ENCODE measurements around the gene ANKS6.
"Not testable (repeated sequence)": the region's sequence is repeated elsewhere in the genome, so short reads cannot be mapped to it uniquely, and the experiment has no call there.

Gene ANKS6

DNA sequence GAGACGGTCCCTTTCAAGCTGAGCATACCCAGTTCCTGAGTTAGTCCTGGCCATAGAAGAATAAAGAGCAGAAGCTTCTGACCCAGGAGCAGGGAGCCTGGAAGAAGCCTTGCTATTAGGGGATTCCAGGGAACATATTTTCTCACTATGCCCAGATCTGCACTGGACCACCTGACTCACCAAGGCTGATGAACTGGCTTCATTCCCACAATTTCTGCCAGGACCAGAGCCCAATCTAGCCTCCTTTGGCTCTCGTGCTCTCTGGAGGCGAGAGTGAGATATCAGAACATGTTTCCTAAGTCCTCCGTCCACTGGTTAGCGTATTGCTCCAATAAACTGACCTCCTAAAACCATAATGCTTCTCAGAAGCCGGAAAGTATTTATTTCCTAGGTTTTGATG, 97.5 kb downstream of the ANKS6 start:
- no peaks in the 10 kb centered on the region for H3K4me1 Mint-ChIP-seq
- H3K27me3 Mint-ChIP-seq: peaks cover 44% of the 10 kb centered on the region
- no peaks in the 10 kb centered on the region for H3K36me3 Mint-ChIP-seq
- ATAC-seq: no peak
- H3K9me3 Mint-ChIP-seq: peaks cover 6% of the 10 kb centered on the region
- H3K4me3 Mint-ChIP-seq: no peak overlapping the region
- no peak overlapping the region for H3K27ac Mint-ChIP-seq

DNA sequence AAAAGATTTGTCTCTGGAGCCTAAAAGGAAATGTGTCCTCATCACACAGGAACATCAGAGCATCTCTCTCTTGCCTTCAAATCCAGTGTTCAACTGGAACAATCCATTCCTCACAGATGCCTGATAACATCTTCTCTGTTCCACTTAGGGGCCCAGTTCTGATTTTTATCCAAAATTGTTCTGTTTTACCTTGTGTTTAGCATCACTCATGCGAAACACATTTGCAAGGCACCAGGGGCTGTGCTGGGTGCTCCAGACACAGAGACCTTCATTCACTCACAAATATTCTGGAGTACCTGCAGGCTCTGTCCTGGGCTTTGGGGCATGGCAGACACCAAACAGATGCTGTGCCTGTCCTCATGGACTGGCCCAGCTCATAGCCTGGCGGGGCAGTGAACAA, 101.4 kb downstream of the ANKS6 start:
- Mint-ChIP-seq H3K4me3 (no peak overlapping the region), H3K27me3 (peaks cover 18% of the 10 kb centered on the region), H3K4me1 (no peaks in the 10 kb centered on the region), H3K9me3 (no peaks in the 10 kb centered on the region), H3K36me3 (no peaks in the 10 kb centered on the region), H3K27ac (no peak overlapping the region)
- no peak for ATAC-seq

DNA sequence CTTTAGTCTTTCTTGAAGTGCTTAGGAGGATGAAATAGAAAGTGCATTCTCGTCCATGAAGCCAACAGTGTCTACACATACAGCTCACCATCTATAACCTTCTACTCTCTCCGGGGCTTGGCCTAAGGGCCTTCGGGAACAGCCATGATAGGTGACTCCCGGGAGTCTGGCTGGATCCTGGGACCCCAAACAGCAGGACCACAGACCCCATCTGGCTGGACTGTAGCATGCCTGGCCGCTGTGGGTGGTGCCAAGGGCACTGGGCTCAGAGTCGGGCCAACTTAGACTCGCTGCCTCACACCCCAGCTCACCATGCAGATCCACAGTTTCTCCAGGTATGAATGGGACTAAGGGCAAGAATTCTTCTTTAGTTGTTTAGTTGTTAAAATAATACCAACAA, 104.0 kb downstream of the ANKS6 start:
- no peak overlapping the region for H3K27ac Mint-ChIP-seq
- no peaks in the 10 kb centered on the region for H3K9me3 Mint-ChIP-seq
- H3K36me3 Mint-ChIP-seq: no peaks in the 10 kb centered on the region
- H3K4me3 Mint-ChIP-seq: no peak overlapping the region
- no peaks in the 10 kb centered on the region for H3K4me1 Mint-ChIP-seq
- peaks cover 17% of the 10 kb centered on the region for H3K27me3 Mint-ChIP-seq
- ATAC-seq: no peak

DNA sequence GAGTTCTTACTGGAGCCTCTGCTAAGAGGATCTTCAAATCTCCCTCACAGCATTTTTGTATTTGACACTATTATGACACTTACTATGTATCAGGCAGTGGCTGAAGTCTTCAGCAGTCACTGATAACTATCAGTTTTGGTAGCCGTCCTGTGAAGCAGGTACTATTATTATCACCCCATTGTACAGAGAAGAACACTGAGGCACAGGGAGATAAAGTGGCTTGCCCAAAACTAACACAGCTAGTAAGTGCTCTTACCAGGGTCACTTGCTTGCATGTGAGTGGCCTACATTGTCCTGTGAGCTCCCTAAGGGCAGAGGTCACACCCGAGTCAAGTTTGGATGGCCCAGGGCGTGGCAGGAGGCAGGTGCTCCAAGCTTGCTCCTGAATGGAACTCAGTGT, 104.5 kb downstream of the ANKS6 start:
- no peak overlapping the region for H3K4me3 Mint-ChIP-seq
- H3K4me1 Mint-ChIP-seq: no peaks in the 10 kb centered on the region
- H3K36me3 Mint-ChIP-seq: no peaks in the 10 kb centered on the region
- peaks cover 14% of the 10 kb centered on the region for H3K27me3 Mint-ChIP-seq
- no peaks in the 10 kb centered on the region for H3K9me3 Mint-ChIP-seq
- ATAC-seq: no peak
- no peak overlapping the region for H3K27ac Mint-ChIP-seq

DNA sequence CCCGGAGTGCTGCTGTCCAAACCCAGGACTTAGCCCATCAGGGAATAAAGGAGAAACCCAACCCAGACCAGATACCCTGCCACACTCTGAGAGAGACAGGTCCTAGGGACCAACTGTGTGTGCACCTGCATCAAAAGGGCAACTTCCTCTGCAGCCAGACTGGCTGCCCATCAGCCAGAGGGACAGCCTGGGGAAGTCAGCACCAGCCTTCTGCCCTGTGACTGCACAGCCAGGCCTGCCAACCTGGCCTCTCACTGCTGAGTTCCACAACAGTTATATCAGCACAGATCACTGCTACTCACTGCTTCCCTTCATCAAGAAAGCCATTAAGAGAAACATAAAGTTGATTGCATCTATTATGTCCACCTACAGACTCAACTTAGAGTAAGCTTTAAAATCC, 105.7 kb downstream of the ANKS6 start:
- ATAC-seq: no peak
- H3K36me3 Mint-ChIP-seq: no peaks in the 10 kb centered on the region
- H3K4me3 Mint-ChIP-seq: no peak overlapping the region
- H3K4me1 Mint-ChIP-seq: no peaks in the 10 kb centered on the region
- H3K27ac Mint-ChIP-seq: no peak overlapping the region
- no peaks in the 10 kb centered on the region for H3K9me3 Mint-ChIP-seq
- H3K27me3 Mint-ChIP-seq: peaks cover 2% of the 10 kb centered on the region

DNA sequence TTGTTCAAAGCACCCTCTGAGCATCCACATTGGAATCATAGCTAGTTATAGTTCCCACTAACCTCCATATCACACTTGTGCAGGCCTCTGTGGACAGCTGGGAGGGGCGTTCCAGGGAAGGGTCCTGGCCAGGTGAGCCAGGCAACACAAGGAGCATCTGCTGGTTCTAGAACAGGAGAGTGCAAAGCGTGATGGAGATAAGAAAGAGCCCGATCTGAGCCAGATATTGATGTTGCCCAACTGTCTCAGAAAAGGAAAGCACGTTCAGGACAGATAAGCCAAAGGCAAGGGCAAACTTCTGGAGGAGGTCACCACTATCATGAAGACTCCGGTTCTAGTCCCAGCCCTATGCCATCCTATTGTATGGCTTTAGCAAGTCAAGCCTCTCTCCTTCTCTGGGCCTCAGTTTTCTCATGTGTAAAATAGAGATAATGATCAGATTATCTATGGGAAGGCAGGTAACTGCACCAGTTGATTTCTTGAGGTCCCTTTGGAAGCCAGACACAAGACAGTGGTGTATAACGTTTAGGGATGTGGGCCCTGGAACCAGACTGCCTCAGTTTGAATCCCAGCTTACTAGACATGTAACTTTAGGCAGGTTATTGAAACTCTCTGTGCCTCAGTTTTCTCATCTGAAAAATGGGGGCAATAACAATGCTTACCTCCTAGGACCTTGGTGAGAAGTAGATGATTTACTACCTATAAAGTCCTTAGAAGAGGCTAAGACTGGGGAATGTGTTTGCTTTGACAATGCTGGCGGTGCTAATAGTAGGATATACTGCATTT, 107.5 kb downstream of the ANKS6 start:
- no peak overlapping the region for H3K27ac Mint-ChIP-seq
- ATAC-seq: no peak
- H3K36me3 Mint-ChIP-seq: no peaks in the 10 kb centered on the region
- H3K4me3 Mint-ChIP-seq: no peak overlapping the region
- no peaks in the 10 kb centered on the region for H3K9me3 Mint-ChIP-seq
- no peaks in the 10 kb centered on the region for H3K27me3 Mint-ChIP-seq
- H3K4me1 Mint-ChIP-seq: no peaks in the 10 kb centered on the region

DNA sequence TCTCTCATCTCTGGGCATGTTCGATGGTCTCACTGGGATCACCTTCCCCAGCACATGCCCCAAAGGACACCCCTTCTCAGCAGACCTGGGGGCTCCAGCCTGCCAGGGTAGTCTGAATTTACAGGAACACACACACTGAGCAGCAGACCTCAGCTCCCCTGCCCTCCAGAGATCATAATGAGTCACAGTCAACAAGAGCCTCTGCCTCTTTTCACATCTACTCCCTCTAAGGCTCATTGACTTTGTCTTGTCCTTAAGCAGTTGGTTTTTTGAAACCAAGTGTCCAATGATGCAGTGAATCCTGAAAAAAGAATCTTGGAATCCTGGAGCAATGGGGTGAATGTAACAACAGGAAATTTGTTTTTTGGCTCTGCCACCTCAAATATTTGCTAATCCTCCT, 108.4 kb downstream of the ANKS6 start:
- Mint-ChIP-seq H3K4me3 (no peak overlapping the region), H3K27ac (no peak overlapping the region), H3K9me3 (no peaks in the 10 kb centered on the region), H3K4me1 (no peaks in the 10 kb centered on the region), H3K27me3 (no peaks in the 10 kb centered on the region), H3K36me3 (no peaks in the 10 kb centered on the region)
- no peak for ATAC-seq

DNA sequence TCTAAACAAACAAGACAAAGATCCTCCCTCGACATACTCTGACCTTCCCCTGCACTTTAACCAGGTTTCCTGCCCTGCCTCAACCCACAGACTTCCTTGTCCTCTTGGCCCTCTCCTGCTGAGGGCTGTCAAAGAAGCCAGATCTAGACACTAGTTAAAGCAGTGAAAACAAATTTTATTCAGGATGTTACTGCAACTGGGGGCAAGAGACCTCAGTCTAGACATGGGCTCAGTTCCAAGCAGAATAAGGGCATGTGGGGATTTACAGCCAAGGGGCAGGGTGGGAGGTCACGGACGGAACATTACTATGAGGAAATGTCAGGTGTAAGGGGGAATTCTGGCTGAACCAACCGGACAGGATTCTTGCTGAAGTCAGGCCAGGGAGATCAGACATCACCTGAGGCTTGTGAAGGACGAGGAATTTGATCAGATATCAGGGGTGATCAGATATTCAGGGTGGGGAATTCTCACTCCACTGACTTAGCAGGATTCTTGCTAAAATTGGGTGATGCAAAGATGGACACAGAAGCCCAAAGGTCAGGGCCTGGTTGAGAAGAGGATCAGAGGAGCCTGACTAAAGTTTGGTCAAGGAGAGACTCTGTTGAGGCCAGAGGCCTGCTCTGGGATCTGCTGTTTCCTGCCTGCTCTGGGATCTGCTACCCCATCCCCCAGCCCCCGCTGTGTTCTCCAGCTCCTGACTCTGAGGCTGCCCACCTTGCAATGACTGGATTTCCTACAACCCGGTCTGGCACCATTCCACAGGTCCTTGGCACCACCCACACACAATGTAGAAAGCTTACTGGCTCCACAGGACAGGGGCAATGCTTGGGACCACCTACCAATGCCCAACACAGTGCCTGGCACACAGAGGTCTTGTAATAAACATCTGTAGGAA, 109.1 kb downstream of the ANKS6 start:
- Mint-ChIP-seq H3K36me3 (no peaks in the 10 kb centered on the region), H3K9me3 (no peaks in the 10 kb centered on the region), H3K4me3 (no peak overlapping the region), H3K4me1 (no peaks in the 10 kb centered on the region), H3K27ac (no peak overlapping the region), H3K27me3 (no peaks in the 10 kb centered on the region)
- no peak for ATAC-seq

DNA sequence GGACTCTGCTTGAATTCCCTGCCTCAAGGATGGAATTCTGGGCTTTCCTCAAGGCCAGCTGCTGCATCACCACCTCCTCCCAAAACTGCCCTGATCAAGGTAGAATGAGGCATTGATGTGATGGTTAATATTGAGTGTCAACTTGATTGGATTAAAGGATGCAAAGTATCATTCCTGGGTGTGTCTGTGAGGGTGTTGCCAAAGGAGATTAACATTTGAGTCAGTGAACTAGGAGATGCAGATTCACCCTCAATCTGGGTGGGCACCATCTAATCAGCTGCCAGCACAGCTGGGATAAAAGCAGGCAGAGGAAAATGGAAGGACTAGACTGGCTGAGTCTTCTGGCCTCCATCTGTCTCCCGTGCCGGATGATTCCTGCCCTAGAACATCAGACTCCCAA, 111.5 kb downstream of the ANKS6 start:
- H3K4me1 Mint-ChIP-seq: not testable (repeated sequence)

More for the DNA sequence above, 111.5 kb downstream of the ANKS6 start:
- not testable (repeated sequence) for H3K4me3 Mint-ChIP-seq, H3K27me3 Mint-ChIP-seq, ATAC-seq, H3K36me3 Mint-ChIP-seq, H3K9me3 Mint-ChIP-seq, H3K27ac Mint-ChIP-seq

All from stimulated activated memory B cell treated with anti-CD40 and anti-IgM and Interleukin-4, amounts not matched to agents 10 μg/mL and 1 μg/mL and 100 μg/mL, for 72 hours (primary cell).